HG02798 (cell line): ENCODE data around the gene CADM2.
"Not testable (repeated sequence)": the region's sequence is repeated elsewhere in the genome, so short reads cannot be mapped to it uniquely, and the experiment has no call there.

Source experiments
- ATAC-seq: cut with Tn5 transposase; IDR thresholded peaks from one replicate; pipeline ENCODE4 v1.9.1; 2021; ENCODE audit warnings: mild to moderate bottlenecking; ENCODE audit not compliant: unreplicated experiment, poor library complexity

Gene CADM2

GRCh38 chr3:85068911-85069310 is 110.1 kb downstream of the CADM2 start:
- ATAC-seq = no peak

DNA sequence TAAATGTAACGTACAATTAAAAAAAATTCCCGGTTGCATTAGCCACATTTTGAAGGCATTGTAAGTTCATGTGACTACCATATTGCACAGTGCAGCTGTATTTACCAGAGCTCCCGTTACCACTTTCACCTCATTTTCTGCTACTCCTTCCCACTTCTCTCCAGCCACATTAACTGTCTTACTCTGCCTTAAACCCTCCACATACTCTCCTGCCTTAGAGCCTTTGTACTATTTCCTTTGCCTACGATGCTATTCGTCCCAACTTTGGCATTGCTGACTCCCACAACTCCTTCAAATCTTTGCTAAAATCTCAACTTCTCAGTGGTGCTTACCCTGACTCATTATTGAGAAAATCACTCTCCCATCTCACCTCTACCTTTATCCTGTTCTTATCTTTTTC is 115.2 kb downstream of the CADM2 start:
- no peak for ATAC-seq

- no peak for ATAC-seq
These were observed 116.9 kb downstream of the CADM2 start for GRCh38 chr3:85075663-85076062.

GRCh38 chr3:85077018-85077417 is 118.2 kb downstream of the CADM2 start:
- ATAC-seq = no peak

GRCh38 chr3:85081191-85081906 is 122.6 kb downstream of the CADM2 start:
- no peak for ATAC-seq

GRCh38 chr3:85090495-85090894 is 131.7 kb downstream of the CADM2 start:
- no peak for ATAC-seq

GRCh38 chr3:85100316-85100715 is 141.5 kb downstream of the CADM2 start:
- no peak for ATAC-seq

DNA sequence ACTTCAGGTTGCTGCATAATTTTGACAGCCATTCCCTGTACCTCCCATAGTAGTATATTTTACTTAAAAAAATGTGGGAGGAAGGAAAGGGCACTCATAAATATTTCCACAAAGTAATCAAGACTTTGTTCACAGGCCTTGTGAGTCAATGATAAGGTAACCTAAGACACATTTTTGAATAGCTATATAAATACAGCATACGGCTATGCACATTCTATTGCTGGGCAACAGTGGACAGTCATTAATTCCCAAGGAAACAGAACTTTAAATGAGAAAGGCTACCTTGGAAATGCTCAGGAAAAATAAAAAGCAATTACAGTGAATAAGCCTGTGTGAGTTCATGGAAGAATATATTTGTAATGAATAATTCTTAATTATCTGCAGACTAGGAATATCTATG is 144.0 kb downstream of the CADM2 start:
- no peak for ATAC-seq

DNA sequence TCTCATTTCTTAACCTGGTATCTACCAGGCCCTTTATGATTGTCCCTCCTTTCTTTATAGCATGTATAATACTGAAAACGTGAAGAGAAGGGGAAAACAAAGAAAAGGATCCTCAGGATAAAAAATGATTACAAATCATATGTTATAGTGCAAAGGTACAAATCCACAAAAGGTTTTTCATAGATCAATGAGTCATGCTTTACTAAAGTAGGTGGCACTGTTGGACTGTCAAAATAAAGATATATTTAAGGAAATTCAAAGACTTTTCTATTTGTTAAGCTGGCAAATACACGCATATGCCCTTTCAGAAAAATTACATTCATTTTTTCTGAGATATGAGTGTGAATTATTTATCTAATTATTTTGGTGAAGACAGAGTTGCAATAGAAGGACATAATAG is 151.6 kb downstream of the CADM2 start:
- no peak for ATAC-seq

GRCh38 chr3:85120879-85121278 is 162.1 kb downstream of the CADM2 start:
- ATAC-seq = no peak

DNA sequence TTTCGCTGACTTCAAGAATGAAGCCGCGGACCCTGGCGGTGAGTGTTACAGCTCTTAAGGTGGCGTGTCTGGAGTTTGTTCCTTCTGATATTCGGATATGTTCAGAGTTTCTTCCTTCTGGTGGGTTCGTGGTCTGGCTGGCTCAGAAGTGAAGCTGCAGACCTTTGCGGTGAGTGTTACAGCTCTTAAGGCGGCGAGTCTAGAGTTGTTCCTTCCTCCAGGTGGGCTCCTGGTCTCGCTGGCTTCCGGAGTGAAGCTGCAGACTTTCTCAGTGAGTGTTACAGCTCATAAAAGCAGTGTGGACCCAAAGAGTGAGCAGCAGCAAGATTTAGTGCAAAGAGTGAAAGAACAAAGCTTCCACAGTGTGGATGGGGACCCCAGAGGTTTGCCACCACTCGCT is 174.1 kb downstream of the CADM2 start:
- not testable (repeated sequence) for ATAC-seq

DNA sequence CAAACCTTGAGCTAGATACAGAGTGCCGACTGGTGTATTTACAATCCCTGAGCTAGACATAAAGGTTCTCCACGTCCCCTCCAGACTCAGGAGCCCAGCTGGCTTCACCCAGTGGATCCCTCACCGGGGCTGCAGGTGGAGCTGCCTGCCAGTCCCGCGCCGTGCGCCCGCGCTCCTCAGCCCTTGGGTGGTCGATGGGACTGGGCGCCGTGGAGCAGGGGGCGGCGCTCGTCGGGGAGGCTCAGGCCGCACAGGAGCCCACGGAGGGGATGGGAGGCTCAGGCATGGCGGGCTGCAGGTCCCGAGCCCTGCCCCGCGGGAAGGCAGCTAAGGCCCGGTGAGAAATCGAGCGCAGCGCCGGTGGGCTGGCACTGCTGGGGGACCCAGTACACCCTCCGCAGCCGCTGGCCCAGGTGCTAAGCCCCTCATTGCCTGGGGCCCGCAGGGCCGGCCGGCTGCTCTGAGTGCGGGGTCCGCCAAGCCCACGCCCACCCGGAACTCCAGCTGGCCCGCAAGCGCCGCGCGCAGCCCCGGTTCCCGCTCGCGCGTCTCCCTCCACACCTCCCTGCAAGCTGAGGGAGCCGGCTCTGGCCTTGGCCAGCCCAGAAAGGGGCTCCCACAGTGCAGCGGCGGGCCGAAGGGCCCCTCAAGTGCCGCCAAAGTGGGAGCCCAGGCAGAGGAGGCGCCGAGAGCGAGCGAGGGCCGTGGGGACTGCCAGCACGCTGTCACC is 175.1 kb downstream of the CADM2 start:
- not testable (repeated sequence) for ATAC-seq

- ATAC-seq = no peak
These were observed 183.8 kb downstream of the CADM2 start for GRCh38 chr3:85142626-85143025.

DNA sequence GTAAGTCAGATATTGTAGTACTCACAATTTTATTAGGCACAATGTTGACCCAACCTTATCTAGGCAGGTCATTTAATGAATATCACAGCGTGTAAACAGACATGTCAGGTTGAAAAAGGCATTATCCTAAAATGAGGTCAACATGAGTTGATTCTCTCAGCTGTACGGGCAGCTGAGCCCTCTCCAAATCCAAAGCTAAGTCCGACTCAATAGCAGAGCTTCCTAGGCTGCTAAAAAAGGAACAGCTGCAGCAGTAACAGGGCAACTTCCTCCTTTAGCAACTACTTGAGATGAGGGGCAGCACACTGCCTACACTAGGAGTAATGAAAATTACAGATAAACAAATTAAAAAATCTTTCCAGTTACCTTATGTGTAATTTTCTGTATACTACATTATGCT is 189.2 kb downstream of the CADM2 start:
- ATAC-seq = no peak

DNA sequence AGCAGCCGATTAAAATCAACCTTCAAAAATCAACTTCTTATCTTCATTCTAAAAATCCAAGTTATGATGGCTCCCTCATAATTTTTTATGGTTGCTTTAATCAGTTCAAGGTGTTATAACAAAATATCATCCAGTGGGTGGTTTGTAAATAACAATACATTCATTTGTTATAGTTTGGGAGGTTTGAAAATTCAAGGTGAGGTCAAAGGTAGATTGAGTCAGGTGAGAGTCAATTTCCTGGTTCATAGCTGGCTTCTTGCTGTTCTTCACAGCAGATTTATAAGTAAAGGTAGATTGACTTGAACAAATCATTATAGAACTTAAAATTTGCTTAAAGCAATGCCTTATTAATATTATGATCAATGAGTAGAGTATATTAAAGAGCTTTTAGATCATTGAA is 192.8 kb downstream of the CADM2 start:
- ATAC-seq = no peak

- ATAC-seq = not testable (repeated sequence)
These were observed 194.5 kb downstream of the CADM2 start for GRCh38 chr3:85153279-85153678.

GRCh38 chr3:85159376-85159775 is 200.6 kb downstream of the CADM2 start:
- no peak for ATAC-seq

DNA sequence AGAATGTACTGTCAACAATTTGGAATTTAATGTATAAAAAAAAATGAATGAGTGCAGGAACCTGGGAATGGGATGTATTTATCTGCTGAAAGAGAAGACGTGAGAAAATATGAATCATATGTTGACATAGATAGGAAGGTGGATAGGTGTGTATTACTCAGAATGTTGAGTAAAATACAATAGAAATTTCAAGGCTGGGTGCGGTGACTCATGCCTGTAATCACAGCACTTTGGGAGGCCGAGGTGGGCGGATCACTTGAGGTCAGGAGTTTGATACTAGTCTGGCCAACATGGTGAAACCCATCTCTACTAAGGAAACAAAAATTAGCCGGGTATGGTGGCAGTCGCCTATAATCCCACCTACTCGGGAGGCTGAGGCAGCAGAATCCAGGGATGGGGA is 202.8 kb downstream of the CADM2 start:
- no peak for ATAC-seq

DNA sequence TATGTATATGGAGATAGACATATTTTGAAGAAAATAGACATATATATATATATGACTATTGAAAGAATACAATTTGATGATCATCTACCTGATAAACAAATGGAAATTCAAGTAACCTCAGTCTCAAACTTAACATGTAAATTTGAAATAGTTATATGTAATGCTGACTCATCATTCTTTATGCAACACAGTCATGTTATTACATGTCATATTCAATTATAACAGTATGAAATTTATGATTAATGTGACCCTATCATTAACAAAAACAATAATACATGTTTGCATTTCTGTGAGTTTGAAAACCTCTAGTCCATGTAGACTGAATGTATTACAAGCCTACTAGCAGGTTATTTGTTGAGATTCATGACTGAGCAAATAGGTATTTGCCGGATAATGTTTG is 204.1 kb downstream of the CADM2 start:
- no peak for ATAC-seq

GRCh38 chr3:85164436-85164835 is 205.6 kb downstream of the CADM2 start:
- no peak for ATAC-seq

- ATAC-seq = no peak
These were observed 208.8 kb downstream of the CADM2 start for GRCh38 chr3:85167576-85167975.

GRCh38 chr3:85170646-85171045 is 211.9 kb downstream of the CADM2 start:
- no peak for ATAC-seq
